GM13976 (cell line): ENCODE data around the gene FANCD2OS.
"Not testable (repeated sequence)": the region's sequence is repeated elsewhere in the genome, so short reads cannot be mapped to it uniquely, and the experiment has no call there.

Experiments
- DNase-seq: peaks from one replicate; pipeline ENCODE4 v3.0.0; 2012; ENCODE audit warnings: low spot score
- CTCF ChIP-seq: IDR thresholded peaks from 2 replicates; pipeline ENCODE4 v1.5.1; 2012; ENCODE audit warnings: borderline replicate concordance, mild to moderate bottlenecking; ENCODE audit not compliant: insufficient read depth; ENCODE audit errors: extremely low read depth, missing control alignments, control extremely low read depth
- in situ Hi-C: fragments of 300-500 bp; cut with MboI; formaldehyde crosslinking; loops from one replicate; pipeline ENCODE4 v1.12.0; 2022; ENCODE audit warnings: low sequenced_read_pairs, mixed read lengths, inconsistent platforms; ENCODE audit not compliant: unreplicated experiment

Gene FANCD2OS

GRCh38 chr3:10074666-10075065 lies 33.4 kb downstream of the FANCD2OS start:
- no peak for DNase-seq
- in situ Hi-C loops = no loop called here
- no peak for TF ChIP-seq CTCF

GRCh38 chr3:10070077-10070476 lies 38.0 kb downstream of the FANCD2OS start:
- in situ Hi-C loops, DNase-seq: not testable (repeated sequence)

- no peak for TF ChIP-seq CTCF
- in situ Hi-C loops = no loop called here
- no peak for DNase-seq
These were observed 53.0 kb downstream of the FANCD2OS start for GRCh38 chr3:10055097-10055496.
